ENCODE measurements around the gene MS4A1.

DNA sequence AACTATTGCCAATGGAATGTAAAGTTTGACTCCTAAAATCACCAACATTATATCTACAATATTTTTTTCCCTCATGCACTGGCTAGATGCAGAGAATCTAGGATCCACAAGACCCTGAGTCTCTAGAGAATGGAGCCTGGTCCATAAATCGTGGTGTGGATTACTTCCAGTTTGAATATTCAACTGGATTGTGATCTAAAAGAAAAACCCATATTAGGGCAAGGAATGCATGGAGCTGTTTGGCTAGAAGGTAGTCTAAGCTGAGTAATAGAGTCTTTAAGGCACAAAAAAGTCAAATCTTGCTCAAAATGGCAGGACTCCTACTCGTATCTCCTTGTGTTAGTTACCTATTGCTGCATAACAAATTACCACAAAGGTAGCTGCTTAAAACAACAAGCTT lies 35.6 kb upstream of the MS4A1 start:
- no peak for TF ChIP-seq SIN3A (IDR thresholded peaks at IDR 0.05; ENCODE audit: low read depth)
- TF ChIP-seq YY1 (IDR thresholded peaks at IDR 0.05; ENCODE audit: extremely low read depth, insufficient replicate concordance, low read depth, low read length), result no peak
- no peak for TF ChIP-seq POLR2A (IDR thresholded peaks at IDR 0.05; ENCODE audit: borderline replicate concordance, extremely low read depth, insufficient read depth, insufficient read length)
- TF ChIP-seq RAD21 (IDR thresholded peaks at IDR 0.05; ENCODE audit: low read depth), result no peak
- TF ChIP-seq, protein P1, sequence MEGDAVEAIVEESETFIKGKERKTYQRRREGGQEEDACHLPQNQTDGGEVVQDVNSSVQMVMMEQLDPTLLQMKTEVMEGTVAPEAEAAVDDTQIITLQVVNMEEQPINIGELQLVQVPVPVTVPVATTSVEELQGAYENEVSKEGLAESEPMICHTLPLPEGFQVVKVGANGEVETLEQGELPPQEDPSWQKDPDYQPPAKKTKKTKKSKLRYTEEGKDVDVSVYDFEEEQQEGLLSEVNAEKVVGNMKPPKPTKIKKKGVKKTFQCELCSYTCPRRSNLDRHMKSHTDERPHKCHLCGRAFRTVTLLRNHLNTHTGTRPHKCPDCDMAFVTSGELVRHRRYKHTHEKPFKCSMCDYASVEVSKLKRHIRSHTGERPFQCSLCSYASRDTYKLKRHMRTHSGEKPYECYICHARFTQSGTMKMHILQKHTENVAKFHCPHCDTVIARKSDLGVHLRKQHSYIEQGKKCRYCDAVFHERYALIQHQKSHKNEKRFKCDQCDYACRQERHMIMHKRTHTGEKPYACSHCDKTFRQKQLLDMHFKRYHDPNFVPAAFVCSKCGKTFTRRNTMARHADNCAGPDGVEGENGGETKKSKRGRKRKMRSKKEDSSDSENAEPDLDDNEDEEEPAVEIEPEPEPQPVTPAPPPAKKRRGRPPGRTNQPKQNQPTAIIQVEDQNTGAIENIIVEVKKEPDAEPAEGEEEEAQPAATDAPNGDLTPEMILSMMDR (IDR thresholded peaks at IDR 0.05 in 2 of 3, conservative IDR thresholded peaks at IDR 0.05 in 1 of 3; ENCODE audit: borderline replicate concordance in 1 of 3, insufficient read depth in 1 of 3, low read depth in 2 of 3, low read length in 2 of 3), result no peak
- no peak for TF ChIP-seq POLR2AphosphoS5 (IDR thresholded peaks at IDR 0.05; ENCODE audit: low read depth, low read length)
- no peak for TF ChIP-seq ZNF274 (IDR thresholded peaks at IDR 0.05; ENCODE audit: low read depth, low read length)
- no peak for TF ChIP-seq EZH2 (IDR thresholded peaks at IDR 0.05)
- no peak for TF ChIP-seq ZFX (IDR thresholded peaks at IDR 0.05)
- no peak for TF ChIP-seq EGR1 (IDR thresholded peaks at IDR 0.05; ENCODE audit: low read depth)
- TF ChIP-seq, protein P2, sequence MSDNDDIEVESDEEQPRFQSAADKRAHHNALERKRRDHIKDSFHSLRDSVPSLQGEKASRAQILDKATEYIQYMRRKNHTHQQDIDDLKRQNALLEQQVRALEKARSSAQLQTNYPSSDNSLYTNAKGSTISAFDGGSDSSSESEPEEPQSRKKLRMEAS (IDR thresholded peaks at IDR 0.05), result no peak
- TF ChIP-seq CEBPB (IDR thresholded peaks at IDR 0.05; ENCODE audit: low read depth), result no peak
- no peak for TF ChIP-seq ELF1 (IDR thresholded peaks at IDR 0.05; ENCODE audit: borderline replicate concordance, low read depth)
- TF ChIP-seq, protein P3, sequence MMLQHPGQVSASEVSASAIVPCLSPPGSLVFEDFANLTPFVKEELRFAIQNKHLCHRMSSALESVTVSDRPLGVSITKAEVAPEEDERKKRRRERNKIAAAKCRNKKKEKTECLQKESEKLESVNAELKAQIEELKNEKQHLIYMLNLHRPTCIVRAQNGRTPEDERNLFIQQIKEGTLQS (IDR thresholded peaks at IDR 0.05), result no peak

Measured in HCT116 (cell line).